ENCODE data around the gene PMM1. TPM values are rescaled to one million over a fixed set of nuclear protein-coding genes. Genes with fewer than 3 reads are reported as not detected.

PMM1 gene
- total RNA-seq, 4 donors from 2014 or later = 17.7 to 26.1 (median 23.8) TPM

DNA sequence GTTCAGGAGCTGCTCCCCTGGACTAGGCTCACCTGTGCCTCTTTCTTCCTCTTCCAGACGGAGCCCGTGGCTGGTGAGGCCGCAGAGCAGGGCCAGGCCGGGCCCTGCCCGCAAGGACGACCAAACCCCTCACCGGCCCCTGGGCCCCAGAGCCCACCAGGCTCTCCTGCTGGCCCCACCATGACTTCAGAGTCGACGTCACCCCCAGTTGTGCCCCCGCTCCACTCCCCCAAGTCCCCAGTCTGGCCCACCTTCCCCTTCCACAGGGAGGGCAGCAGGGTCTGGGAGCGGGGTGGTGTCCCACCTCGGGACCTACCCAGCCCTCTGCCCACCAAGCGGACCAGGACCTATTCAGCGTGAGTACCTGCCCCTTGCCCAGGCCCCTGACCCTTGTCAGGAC, 17.9 kb downstream of the PMM1 start:
- 90 to 95% methylated on average over 6 to 12 of the region's 14 CpGs for WGBS, 2 donors
- Histone ChIP-seq H3K36me3 (no peaks in the 10 kb centered on the region), H3K27ac (no peak overlapping the region), H3K4me3 (replicated peaks in 1 of 3) (no peak overlapping the region), H3K4me1 (no peaks in the 10 kb centered on the region), H3K9me3 (no peaks in the 10 kb centered on the region), H3K27me3 (no peaks in the 10 kb centered on the region)
- DNase-seq = no peak
- TF ChIP-seq POLR2A (IDR thresholded peaks at IDR 0.05) = no peak
- TF ChIP-seq, protein P1, sequence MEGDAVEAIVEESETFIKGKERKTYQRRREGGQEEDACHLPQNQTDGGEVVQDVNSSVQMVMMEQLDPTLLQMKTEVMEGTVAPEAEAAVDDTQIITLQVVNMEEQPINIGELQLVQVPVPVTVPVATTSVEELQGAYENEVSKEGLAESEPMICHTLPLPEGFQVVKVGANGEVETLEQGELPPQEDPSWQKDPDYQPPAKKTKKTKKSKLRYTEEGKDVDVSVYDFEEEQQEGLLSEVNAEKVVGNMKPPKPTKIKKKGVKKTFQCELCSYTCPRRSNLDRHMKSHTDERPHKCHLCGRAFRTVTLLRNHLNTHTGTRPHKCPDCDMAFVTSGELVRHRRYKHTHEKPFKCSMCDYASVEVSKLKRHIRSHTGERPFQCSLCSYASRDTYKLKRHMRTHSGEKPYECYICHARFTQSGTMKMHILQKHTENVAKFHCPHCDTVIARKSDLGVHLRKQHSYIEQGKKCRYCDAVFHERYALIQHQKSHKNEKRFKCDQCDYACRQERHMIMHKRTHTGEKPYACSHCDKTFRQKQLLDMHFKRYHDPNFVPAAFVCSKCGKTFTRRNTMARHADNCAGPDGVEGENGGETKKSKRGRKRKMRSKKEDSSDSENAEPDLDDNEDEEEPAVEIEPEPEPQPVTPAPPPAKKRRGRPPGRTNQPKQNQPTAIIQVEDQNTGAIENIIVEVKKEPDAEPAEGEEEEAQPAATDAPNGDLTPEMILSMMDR (IDR thresholded peaks at IDR 0.05) = no peak
- intact Hi-C loops (cut with DNase I) = no loop called here

DNA sequence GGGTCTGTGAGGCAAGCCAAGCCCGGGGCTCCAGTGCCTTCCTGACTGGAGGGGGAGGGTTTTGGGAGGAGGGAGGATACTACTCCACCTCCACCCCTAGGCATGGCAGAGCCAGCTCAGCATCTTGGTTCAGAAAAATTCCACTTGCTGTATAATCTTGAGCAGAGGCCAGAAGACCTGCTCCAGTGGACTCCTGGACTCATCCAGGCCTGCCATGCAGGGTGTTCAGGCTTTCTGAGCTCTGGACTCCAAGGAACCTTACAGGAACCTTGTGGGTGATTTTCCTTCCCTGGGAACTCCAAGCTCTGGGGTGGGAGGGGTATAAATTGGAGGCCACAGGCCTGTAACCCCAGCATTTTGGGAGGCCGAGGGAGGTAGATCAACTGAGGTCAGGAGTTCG, 19.4 kb downstream of the PMM1 start:
- intact Hi-C loops (cut with DNase I) = no loop called here
- Histone ChIP-seq H3K27me3 (no peaks in the 10 kb centered on the region), H3K27ac (no peak overlapping the region), H3K9me3 (no peaks in the 10 kb centered on the region), H3K4me3 (replicated peaks in 1 of 3) (no peak overlapping the region), H3K4me1 (no peaks in the 10 kb centered on the region), H3K36me3 (no peaks in the 10 kb centered on the region)
- 64 to 66% methylated on average over 3 of the region's 3 CpGs for WGBS, 2 donors
- TF ChIP-seq, protein P1 (IDR thresholded peaks at IDR 0.05) = no peak
- no peak for TF ChIP-seq POLR2A (IDR thresholded peaks at IDR 0.05)
- DNase-seq = no peak

DNA sequence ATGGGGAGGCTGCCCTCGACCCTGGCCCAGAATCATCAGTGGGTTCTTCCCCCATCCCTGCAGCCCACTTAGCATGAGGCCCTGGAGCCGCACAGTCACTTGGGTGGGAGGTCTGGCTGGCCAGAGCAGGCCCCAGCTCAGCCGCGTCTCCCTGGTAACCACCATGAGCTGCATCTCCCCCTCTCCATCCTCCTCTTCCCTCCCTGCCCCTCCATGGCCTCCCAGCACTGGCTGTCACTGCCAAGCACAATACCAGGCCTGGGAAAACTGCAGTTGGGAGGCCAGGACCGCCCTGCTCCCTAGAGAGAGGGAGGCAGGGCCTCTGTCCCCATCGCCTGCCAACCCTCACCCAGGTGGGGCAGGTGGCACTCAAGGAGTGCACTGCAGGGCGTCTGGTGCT, 20.8 kb downstream of the PMM1 start:
- no peaks in the 10 kb centered on the region for H3K27me3 ChIP-seq
- intact Hi-C loops (cut with DNase I) = no loop called here
- H3K36me3 ChIP-seq = no peaks in the 10 kb centered on the region
- WGBS, 2 donors = 82 to 85% methylated on average over 6 to 7 of the region's 7 CpGs
- no peak for DNase-seq
- H3K27ac ChIP-seq = no peak overlapping the region
- no peaks in the 10 kb centered on the region for H3K4me1 ChIP-seq
- no peak overlapping the region for H3K4me3 ChIP-seq (replicated peaks in 1 of 3)
- H3K9me3 ChIP-seq = no peaks in the 10 kb centered on the region
- TF ChIP-seq POLR2A (IDR thresholded peaks at IDR 0.05) = no peak
- TF ChIP-seq, protein P1 (IDR thresholded peaks at IDR 0.05) = no peak

DNA sequence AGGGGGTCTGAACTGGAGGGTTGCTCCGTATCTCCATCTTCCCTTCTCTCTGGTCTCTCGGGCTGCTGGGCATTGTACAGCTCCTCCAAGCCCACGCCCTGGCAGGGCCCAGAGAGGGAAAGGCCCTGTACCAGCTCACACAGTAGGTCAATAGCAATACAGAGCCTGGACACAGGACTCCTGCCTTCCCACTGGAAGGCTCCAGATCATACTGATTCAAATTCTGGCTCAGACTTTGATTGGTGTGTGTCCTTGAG, 22.2 kb downstream of the PMM1 start:
- intact Hi-C loops (cut with DNase I) = no loop called here
- Histone ChIP-seq H3K4me3 (replicated peaks in 1 of 3) (no peak overlapping the region), H3K36me3 (no peaks in the 10 kb centered on the region), H3K4me1 (no peaks in the 10 kb centered on the region), H3K27me3 (no peaks in the 10 kb centered on the region), H3K9me3 (no peaks in the 10 kb centered on the region), H3K27ac (no peak overlapping the region)
- no peak for TF ChIP-seq POLR2A (IDR thresholded peaks at IDR 0.05)
- TF ChIP-seq, protein P1 (IDR thresholded peaks at IDR 0.05) = no peak
- 50 to 53% methylated on average over 3 of the region's 3 CpGs for WGBS, 2 donors
- DNase-seq = no peak

DNA sequence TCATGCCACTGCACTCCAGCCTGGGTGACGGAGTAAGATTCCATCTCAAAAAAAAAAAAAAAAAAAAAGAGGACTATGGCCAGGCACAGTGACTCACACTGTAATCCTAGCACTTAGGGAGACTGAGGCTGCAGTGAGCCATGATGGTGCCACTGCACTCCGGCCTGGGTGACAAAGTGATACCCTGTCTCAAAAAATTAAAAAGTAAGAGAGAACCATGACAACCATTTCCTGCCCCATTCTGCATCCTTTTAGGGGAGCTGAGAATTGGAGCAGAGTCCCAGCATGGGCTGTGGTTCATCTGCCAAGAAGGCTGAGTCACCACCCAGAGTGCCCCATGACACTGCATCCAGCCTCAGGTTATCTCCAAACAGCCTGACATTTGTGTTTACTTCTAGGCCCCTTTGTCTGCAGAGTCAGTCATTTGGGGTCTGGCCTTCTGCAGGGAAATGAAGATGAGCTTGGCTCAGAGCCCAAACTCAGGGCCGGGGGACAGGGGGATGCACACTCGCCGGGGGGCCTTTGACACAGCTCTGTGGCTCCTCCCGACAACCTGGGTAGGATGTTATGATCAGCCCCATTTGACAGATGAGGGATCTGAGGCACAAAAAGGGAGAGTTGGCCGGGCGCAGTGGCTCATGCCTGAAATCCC, 24.1 kb downstream of the PMM1 start:
- intact Hi-C loops (cut with DNase I) = no loop called here
- Histone ChIP-seq H3K9me3 (no peaks in the 10 kb centered on the region), H3K27me3 (no peaks in the 10 kb centered on the region), H3K36me3 (no peaks in the 10 kb centered on the region), H3K4me3 (replicated peaks in 1 of 3) (no peak overlapping the region), H3K4me1 (no peaks in the 10 kb centered on the region), H3K27ac (no peak overlapping the region)
- no peak for DNase-seq
- TF ChIP-seq, protein P1 (IDR thresholded peaks at IDR 0.05) = no peak
- TF ChIP-seq POLR2A (IDR thresholded peaks at IDR 0.05) = no peak
- 69 to 92% methylated on average over 4 to 7 of the region's 8 CpGs for WGBS, 2 donors

Data from thyroid gland (tissue), 4 donors.